AG08395 (cell line): ENCODE data around the gene GEMIN8.

Source experiments
- DNase-seq: peaks from one replicate; pipeline ENCODE4 v3.0.0; 2012; ENCODE audit warnings: mixed read lengths, low spot score

GEMIN8 gene

DNA sequence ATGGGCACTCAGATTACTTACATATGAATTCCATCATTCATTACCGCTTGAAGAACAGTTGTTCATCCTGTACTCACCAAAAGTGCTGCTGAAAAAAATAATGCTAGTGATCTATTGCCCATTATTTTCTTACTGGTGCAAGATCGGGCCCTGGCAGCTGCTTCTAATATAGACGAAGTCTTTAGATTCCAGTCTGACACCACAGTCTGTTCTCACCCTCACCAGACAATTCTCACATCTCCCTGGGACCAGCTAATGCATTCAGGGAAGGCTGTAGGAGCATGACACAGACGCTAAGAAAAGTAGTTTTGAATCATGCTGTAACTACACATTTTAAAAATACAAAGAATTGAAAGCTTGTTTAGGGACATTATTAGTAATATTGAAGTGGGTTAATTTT lies 13.8 kb downstream of the GEMIN8 start:
- no peak for DNase-seq

DNA sequence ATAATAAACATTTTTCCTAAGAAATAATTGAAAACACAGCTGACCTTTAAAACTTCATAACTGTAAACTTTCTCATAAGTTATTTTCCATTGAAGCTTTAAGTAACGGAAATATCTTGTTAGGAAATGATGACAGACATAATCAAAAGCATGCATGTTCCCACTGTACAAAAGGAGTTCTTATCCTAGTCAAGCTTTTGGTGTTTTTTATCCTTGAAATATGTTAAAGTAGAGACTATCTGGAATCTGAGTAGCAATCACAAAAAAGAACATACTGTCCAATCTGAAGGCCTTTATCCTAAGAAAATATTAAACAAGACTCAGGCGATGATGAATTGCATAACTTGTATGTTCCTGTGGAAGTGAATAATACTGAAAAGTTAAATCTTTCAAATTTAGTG lies 14.4 kb downstream of the GEMIN8 start:
- DNase-seq, result no peak

GRCh38 chrX:14014526-14014925 lies 15.2 kb downstream of the GEMIN8 start:
- no peak for DNase-seq

DNA sequence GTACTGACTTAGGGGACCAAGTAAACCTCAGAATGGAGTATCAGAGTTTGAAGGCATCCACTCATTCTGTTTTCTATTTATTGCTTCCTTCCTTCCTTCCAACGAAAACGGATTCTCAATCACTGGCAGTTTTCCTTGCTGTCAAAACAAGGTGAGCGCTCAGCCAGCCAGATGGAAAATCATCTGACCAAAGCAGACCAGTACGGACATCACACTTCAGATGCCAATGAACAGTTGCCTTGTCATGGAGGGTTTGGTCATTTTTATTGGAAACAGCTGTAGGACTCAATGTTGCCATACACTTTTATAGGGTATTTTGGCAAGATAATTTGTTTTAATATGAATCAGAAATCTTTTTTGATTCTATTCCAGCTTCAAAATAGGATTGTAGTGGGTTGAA lies 16.6 kb downstream of the GEMIN8 start:
- DNase-seq, result peak; percentile 27

DNA sequence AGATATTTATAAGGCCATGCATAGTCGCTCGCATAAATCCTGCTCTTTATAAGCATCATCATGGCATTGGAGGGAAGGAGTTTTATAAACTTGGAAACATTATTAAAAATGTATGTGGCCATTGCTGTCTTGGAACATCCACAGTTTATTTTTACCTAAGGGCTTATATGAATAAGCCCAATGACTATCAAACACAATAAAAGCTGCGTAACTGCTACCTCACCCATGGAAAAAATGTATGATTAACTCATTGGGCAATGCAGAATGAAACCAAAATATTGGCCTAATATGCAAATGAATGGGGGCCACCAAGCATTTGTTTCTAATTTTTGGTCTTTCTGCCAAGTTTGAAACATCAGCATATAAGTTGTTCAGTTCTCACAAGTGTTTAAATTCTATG lies 19.1 kb downstream of the GEMIN8 start:
- no peak for DNase-seq

- DNase-seq, result no peak
These were observed 23.2 kb downstream of the GEMIN8 start for GRCh38 chrX:14006540-14006939.

- DNase-seq, result no peak
These were observed 25.7 kb downstream of the GEMIN8 start for GRCh38 chrX:14003876-14004425.

DNA sequence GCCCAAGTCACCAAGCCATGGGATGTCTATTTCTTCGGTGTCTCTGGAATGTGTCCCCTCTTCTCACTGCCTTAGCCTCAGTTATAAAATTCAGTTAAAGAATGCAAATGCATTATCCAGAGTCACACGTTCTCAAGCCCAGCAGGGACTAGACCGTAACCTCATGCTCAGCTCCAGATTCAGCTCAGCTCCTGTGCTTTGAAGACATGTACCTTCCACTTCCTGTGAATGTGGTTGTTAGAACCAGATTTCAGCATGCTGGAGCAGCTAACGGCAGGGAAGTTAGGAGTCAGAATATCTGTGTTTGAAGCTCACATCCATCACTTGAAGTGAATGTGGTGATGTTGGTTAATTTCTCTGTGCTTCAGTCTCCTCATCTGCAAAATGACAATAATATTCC lies 26.7 kb downstream of the GEMIN8 start:
- DNase-seq, result no peak

DNA sequence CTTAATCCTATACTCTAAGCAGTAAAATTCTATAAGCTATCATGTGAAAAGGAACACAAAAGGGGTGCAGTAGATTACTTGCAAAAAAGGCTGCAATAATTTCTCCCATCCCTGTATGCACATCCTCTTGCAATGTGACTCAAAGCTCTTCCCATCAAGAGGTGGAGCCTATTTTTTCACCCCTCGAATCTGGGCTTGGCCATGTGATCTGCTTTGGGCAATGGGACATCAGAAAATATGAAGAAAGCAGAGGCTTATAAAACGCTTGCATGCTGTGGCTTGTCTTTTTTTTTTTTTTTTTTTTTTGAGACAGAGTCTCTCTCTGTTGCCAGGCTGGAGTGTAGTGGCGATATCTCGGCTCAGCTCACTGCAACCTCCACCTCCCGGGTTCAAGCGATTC lies 33.0 kb downstream of the GEMIN8 start:
- no peak for DNase-seq

GRCh38 chrX:13994536-13995080 lies 35.1 kb downstream of the GEMIN8 start:
- DNase-seq, result no peak

- DNase-seq, result no peak
These were observed 35.6 kb downstream of the GEMIN8 start for GRCh38 chrX:13994104-13994503.

DNA sequence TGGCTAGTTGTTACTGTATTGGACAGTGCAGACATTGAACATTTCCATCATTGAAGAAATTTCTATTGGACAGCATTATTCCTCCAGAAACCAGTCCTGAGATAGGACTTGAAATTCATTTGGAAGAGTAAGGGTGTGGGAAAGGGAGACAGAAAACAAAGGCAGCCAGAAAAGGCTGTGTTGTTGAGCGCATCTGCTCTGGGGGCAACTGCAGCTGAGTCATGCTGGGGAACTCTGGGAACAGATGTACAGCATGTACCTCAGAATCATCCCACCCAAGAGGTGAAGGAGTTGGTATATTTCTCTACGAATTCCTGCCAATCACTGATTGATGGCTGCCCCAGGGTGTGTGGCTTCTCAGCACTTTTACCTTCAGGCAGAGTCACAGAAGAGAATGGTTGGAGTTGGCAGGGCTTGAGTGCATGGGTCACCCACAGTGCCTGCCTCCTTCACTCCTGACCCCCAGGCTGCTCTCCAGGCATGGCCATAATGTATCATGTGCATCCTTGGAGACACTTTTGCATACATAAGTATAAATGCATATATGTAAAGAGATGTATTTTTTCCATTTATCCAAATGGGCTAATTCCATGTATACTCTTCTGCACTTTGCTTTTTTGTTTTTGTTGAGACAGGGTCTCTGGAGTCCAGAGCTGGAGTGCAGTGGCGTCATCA lies 39.4 kb downstream of the GEMIN8 start:
- no peak for DNase-seq

DNA sequence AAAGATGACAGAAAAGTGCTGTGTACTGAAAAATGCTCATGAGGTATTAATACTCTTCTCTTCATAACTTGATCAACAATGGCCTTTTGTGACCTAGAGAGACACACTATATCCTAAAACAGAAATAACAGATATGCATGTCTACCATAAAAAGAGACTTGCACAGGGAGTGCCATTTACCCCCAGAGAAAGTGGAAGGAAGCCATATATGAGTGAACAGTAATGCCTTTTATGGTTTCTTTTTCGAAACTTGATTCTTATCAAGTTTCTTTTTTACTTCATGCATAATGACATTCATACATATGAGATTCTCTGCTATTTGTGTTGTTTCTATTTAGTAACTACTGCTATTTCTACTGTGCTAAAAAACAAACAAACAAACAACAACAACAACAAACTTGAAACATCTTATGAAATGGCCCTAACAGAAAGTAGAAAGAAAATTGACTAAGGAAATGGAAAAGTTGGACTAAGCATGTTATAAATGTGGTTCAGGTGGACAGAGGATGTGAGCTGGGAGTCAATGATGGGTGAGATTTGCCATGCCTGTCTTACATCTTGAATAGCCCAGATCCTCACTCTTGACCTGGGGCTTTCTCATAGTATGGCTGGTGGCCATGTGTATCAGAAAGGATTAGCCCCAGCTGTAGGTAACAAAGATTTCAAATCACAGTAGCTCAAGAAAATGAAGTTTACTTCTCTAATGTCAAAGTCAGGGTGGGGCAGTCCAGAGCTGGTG lies 43.8 kb downstream of the GEMIN8 start:
- no peak for DNase-seq

- no peak for DNase-seq
These were observed 46.0 kb downstream of the GEMIN8 start for GRCh38 chrX:13983734-13984133.

DNA sequence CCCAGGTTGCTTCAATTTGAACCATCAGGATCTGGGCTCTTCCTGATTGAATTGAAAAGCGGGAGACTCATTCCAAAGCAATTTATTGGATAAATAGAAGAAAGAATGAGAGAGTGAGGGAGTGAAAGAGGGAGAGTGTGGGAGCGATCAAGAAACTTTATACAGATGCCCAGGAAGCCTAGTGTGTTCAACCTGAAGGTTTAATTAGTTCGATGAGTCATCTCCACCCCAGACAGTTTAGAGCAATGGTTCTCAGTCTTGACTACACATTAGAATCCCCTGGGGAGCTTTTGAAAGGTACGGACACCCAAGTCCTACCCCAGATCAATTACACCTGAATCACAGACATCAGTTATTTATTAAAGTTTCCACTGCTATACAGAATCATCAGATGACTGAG lies 61.5 kb downstream of the GEMIN8 start:
- DNase-seq, result no peak

DNA sequence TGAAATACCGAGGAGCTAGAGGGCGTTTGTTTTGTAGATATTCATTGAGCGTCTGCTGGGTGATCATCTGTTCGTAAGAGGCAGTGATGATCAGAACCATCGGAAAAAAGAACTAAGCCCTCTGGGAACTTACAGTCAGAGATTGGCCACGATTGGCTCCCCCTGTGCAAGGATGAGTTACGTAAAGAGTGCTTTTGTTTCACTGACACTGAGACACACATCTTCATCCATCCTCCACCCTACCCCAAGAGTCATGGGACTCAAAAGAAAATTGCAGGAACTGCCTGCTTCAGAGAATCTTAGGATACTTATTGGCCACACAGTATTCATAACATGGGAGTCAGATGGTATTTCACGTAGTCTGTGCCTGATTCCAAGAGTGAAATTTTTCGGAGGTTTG lies 62.1 kb downstream of the GEMIN8 start:
- DNase-seq, result no peak

DNA sequence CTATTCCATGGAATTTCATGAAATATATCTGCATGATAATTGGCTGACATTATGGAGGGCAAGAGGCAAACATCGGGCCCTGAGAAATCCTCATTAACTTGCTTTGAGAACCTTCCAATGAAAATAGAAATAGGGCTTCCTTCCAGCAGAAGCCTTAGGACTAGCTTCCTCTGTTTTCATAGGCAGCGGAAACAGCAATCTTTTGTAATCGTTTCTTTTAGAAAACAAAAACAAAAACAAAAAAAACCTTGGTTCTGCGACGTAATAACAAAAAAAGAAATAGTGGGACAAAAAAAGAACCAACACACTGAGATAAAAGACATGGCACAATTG lies 62.9 kb downstream of the GEMIN8 start:
- no peak for DNase-seq

DNA sequence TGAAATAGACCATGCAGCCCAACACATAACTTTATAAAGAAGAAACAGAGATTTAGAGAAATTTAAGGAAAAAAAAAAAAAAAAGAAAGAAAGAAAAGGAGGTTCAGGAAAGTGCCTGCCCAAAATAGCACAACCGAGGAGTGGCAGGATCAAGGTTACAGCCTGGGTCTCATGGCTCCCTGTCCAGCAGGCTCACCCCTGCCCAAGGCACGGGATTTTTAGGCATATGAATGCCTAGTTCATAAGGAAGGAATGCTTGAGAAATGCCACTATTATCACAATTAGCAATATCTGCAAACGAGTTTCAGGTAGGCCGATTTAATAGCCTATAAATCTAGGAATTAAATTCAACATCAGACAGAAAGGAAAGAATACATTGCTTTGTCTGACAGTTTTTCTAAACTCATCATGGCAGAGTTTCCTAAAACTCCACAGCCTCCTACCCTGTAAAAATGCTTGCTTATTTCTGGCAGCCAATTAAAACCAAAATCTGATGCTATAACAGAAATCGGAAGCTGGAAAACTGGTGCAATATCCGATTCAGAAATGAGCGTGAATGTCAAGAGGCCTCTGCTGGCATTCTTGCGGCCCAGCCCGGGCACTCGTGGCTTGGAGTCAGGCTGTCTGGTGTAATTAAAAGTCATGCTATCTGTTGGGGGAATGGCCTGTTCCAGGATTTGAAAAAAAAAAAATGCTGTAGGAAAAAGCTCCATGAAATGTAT lies 63.5 kb downstream of the GEMIN8 start:
- no peak for DNase-seq

DNA sequence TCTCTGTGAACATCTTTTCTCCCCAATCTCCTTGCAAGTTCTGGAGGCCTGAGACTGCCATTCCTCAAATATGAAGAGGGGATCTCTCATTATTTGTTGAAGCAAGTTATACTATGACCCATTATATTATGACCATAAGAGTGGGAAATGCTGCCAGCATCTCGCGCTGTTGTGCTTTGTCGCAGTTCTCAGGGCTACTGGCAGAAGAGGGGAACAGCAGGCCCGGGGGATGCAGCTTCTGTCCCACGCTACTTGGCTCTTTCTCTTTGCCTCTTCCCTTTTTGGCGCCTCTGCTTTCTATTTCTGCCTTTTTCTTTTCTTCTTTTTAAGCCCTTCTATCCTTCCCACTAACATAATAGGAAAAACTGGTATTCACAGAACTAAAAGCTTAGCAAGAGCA lies 64.2 kb downstream of the GEMIN8 start:
- no peak for DNase-seq

GRCh38 chrX:13956998-13957397 lies 72.7 kb downstream of the GEMIN8 start:
- no peak for DNase-seq
